Measurements from ENCODE around the gene CAPN10.

- TF ChIP-seq CTCF (IDR thresholded peaks at IDR 0.05) (no peak), POLR2A (IDR thresholded peaks at IDR 0.05) (no peak)
Measured at GRCh38 chr2:240551288-240551687, 35.2 kb upstream of the CAPN10 start.

Measured in vagina (tissue), 2 donors.